22Rv1 (cell line): Measurements from ENCODE around the gene STK10.

Experiments
- CTCF ChIP-seq: fragments of 450-650 bp; IDR thresholded peaks from 2 replicates; pipeline ENCODE4 v1.5.1; 2017; ENCODE audit warnings: mild to moderate bottlenecking
- ZFX ChIP-seq: fragments of 450-650 bp; IDR thresholded peaks from 2 replicates; pipeline ENCODE4 v1.6.1; 2017; ENCODE audit warnings: antibody characterized with exemption, borderline replicate concordance

GRCh38 chr5:172055996-172056395, 132.0 kb downstream of the STK10 start:
- TF ChIP-seq CTCF = no peak
- no peak for TF ChIP-seq ZFX
